ENCODE measurements around the gene SMAD2.

- TF ChIP-seq CTCF (IDR thresholded peaks at IDR 0.05), result no peak
- no peak for TF ChIP-seq POLR2A (IDR thresholded peaks at IDR 0.05)
Measured at GRCh38 chr18:47829831-47830230, 100.6 kb downstream of the SMAD2 start.

Measured in heart left ventricle (tissue), 13 donors.